OCI-LY3 (cell line): ENCODE data around the gene RNASEH1.

Experiments
- EZH2phosphoT487 ChIP-seq: fragments of 200-600 bp; shearing (Covaris generic); IDR thresholded peaks from 2 replicates; pipeline ENCODE4 v1.6.1; 2018; ENCODE audit warnings: antibody characterized with exemption, mixed run types, low read depth
- TF ChIP-seq, protein P1 (sequence below): fragments of 200-600, 300-600 bp; sonication (generic); IDR thresholded peaks from 2 replicates; pipeline ENCODE4 v1.5.1; 2014; ENCODE audit warnings: antibody characterized with exemption, low read length, low read depth

DNA sequence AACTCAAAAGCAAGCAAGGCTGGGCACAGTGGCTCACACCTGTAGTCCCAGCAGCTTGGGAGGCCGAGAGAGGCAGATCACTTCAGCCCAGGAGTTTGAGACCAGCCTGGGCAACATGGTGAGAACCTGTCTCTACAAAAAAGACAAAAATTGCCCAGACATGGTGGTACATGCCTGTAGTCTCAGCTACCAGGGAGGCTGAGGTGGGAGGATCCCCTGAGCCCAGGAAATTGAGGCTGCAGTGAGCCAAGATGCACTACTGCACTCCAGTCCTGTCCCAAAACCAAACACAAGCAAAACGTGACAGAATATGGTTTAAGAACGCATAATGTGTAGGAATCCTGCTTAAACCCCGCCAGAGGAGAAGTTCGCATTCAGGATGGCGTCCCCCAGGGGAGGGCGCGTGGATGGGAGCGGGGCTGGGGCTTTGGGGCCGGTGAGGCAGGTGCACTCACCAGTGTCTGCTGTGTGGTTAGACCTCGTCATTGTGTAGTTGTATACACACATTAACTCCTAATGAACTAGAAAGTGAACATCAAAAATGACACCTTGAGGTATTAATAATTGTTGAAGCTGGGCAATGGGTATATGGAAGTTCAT lies 42.2 kb upstream of the RNASEH1 start:
- TF ChIP-seq, protein P1, sequence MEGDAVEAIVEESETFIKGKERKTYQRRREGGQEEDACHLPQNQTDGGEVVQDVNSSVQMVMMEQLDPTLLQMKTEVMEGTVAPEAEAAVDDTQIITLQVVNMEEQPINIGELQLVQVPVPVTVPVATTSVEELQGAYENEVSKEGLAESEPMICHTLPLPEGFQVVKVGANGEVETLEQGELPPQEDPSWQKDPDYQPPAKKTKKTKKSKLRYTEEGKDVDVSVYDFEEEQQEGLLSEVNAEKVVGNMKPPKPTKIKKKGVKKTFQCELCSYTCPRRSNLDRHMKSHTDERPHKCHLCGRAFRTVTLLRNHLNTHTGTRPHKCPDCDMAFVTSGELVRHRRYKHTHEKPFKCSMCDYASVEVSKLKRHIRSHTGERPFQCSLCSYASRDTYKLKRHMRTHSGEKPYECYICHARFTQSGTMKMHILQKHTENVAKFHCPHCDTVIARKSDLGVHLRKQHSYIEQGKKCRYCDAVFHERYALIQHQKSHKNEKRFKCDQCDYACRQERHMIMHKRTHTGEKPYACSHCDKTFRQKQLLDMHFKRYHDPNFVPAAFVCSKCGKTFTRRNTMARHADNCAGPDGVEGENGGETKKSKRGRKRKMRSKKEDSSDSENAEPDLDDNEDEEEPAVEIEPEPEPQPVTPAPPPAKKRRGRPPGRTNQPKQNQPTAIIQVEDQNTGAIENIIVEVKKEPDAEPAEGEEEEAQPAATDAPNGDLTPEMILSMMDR: no peak
- TF ChIP-seq EZH2phosphoT487: no peak
